HEK293 (cell line): ENCODE results near the gene ARCN1.

Experiments used
- CTCF ChIA-PET: fragments of 350-600 bp; formaldehyde crosslinking; extraction: SDS; loops from one replicate; lab custom pipeline; 2021; ENCODE audit warnings: antibody characterized with exemption; lab: Yijun Ruan, JAX
- POLR2A ChIA-PET: fragments of 300-600 bp; formaldehyde crosslinking; extraction: SDS; loops from one replicate; lab custom pipeline; 2020; ENCODE audit warnings: antibody characterized with exemption, inconsistent platforms; lab: Yijun Ruan, JAX
- H3K27ac ChIP-seq: fragments of 200-500 bp; sonication (Bioruptor generic); 2 replicates; pipeline ENCODE4 v1.5.1; 2014; ENCODE audit warnings: low read depth, low read length, control low read depth, inconsistent platforms; ENCODE audit errors: extremely low read depth
- H3K36me3 ChIP-seq, 2 experiments: fragments of 200-500 bp in 1 of 2; sonication (Bioruptor generic) in 1 of 2; 1 replicate in 1 of 2; 2 replicates in 1 of 2; pipeline ENCODE4 v1.5.1; 2014 to 2017; ENCODE audit warnings: inconsistent platforms in 2 of 2, low read length in 2 of 2; ENCODE audit not compliant: control insufficient read depth in 2 of 2, insufficient read depth in 1 of 2
- H3K4me1 ChIP-seq: fragments of 200-500 bp; sonication (Bioruptor generic); 2 replicates; pipeline ENCODE4 v1.5.1; 2014; ENCODE audit warnings: mild to moderate bottlenecking, low read length, inconsistent platforms; ENCODE audit not compliant: control insufficient read depth, insufficient read depth
- H3K4me3 ChIP-seq: 2 replicates; pipeline ENCODE4 v1.5.1; 2011; ENCODE audit warnings: low read depth, mild to moderate bottlenecking, control low read depth, low read length, moderate library complexity
- H3K9me3 ChIP-seq: fragments of 200-500 bp; sonication (Bioruptor generic); 2 replicates; pipeline ENCODE4 v1.5.1; 2014; ENCODE audit warnings: low read depth, low read length, inconsistent platforms; ENCODE audit not compliant: control insufficient read depth, insufficient read depth
- EGR2 ChIP-seq: fragments of 450-650 bp; formaldehyde crosslinking; IDR thresholded peaks from 2 replicates; pipeline ENCODE4 v1.5.1; 2016; ENCODE audit warnings: low read depth, missing biosample characterization, missing genetic modification characterization
- MEIS1 ChIP-seq: sonication (generic); formaldehyde crosslinking; IDR thresholded peaks from 2 replicates; pipeline ENCODE4 v1.8.1; 2022; ENCODE audit warnings: missing genetic modification reagents, mild to moderate bottlenecking, borderline replicate concordance
- PRDM4 ChIP-seq: fragments of 450-650 bp; formaldehyde crosslinking; IDR thresholded peaks from 2 replicates; pipeline ENCODE4 v1.5.1; 2017; ENCODE audit warnings: missing biosample characterization, missing genetic modification characterization
- TCF7L2 ChIP-seq: IDR thresholded peaks from 2 replicates; pipeline ENCODE4 v1.6.1; 2011; ENCODE audit warnings: low read depth, mild to moderate bottlenecking, inconsistent platforms, low read length, moderate library complexity, borderline replicate concordance
- TSHZ1 ChIP-seq: fragments of 450-650 bp; formaldehyde crosslinking; IDR thresholded peaks from 2 replicates; pipeline ENCODE4 v1.5.1; 2016; ENCODE audit warnings: missing biosample characterization, missing genetic modification characterization, borderline replicate concordance
- ZBTB26 ChIP-seq: fragments of 450-650 bp; formaldehyde crosslinking; optimal IDR thresholded peaks from 2 replicates; pipeline ENCODE3; 2016; ENCODE audit warnings: missing biosample characterization, mild to moderate bottlenecking, missing genetic modification characterization
- ZBTB49 ChIP-seq: fragments of 450-650 bp; formaldehyde crosslinking; IDR thresholded peaks from 2 replicates; pipeline ENCODE4 v1.5.1; 2016; ENCODE audit warnings: missing biosample characterization, missing genetic modification characterization, low read depth
- ZBTB8A ChIP-seq: fragments of 450-650 bp; formaldehyde crosslinking; IDR thresholded peaks from 2 replicates; pipeline ENCODE4 v1.5.1; 2016; ENCODE audit warnings: missing biosample characterization, missing genetic modification characterization
- ZNF132 ChIP-seq: fragments of 450-650 bp; formaldehyde crosslinking; IDR thresholded peaks from 2 replicates; pipeline ENCODE4 v1.5.1; 2017; ENCODE audit warnings: missing biosample characterization, missing genetic modification characterization, borderline replicate concordance
- ZNF146 ChIP-seq: fragments of 450-650 bp; formaldehyde crosslinking; IDR thresholded peaks from 2 replicates; pipeline ENCODE4 v1.5.1; 2016; ENCODE audit warnings: missing biosample characterization, missing genetic modification characterization
- ZNF184 ChIP-seq: fragments of 450-650 bp; IDR thresholded peaks from 2 replicates; pipeline ENCODE4 v1.5.1; 2018; ENCODE audit warnings: missing biosample characterization, mild to moderate bottlenecking, missing genetic modification characterization
- ZNF223 ChIP-seq: fragments of 450-650 bp; formaldehyde crosslinking; IDR thresholded peaks from 2 replicates; pipeline ENCODE4 v1.5.1; 2016; ENCODE audit warnings: missing biosample characterization, missing genetic modification characterization
- ZNF280D ChIP-seq: fragments of 450-650 bp; formaldehyde crosslinking; IDR thresholded peaks from 2 replicates; pipeline ENCODE4 v1.5.1; 2016; ENCODE audit warnings: missing biosample characterization, missing genetic modification characterization
- ZNF311 ChIP-seq: fragments of 450-650 bp; formaldehyde crosslinking; IDR thresholded peaks from 2 replicates; pipeline ENCODE4 v1.5.1; 2017; ENCODE audit warnings: missing biosample characterization, missing genetic modification characterization, borderline replicate concordance
- ZNF404 ChIP-seq: fragments of 450-650 bp; formaldehyde crosslinking; IDR thresholded peaks from 2 replicates; pipeline ENCODE4 v1.5.1; 2017; ENCODE audit warnings: missing biosample characterization, missing genetic modification characterization
- ZNF473 ChIP-seq: fragments of 450-650 bp; formaldehyde crosslinking; IDR thresholded peaks from 2 replicates; pipeline ENCODE4 v1.5.1; 2017; ENCODE audit warnings: missing biosample characterization, missing genetic modification characterization
- ZNF549 ChIP-seq: fragments of 450-650 bp; IDR thresholded peaks from 2 replicates; pipeline ENCODE4 v1.5.1; 2018; ENCODE audit warnings: missing biosample characterization, missing genetic modification characterization, mild to moderate bottlenecking, inconsistent platforms, moderate library complexity
- ZNF555 ChIP-seq: fragments of 450-650 bp; formaldehyde crosslinking; conservative IDR thresholded peaks from 2 replicates; pipeline ENCODE4 v1.5.1; 2017; ENCODE audit warnings: missing biosample characterization, mild to moderate bottlenecking, missing genetic modification characterization, inconsistent platforms
- ZNF558 ChIP-seq: fragments of 450-650 bp; formaldehyde crosslinking; IDR thresholded peaks from 2 replicates; pipeline ENCODE4 v1.5.1; 2016; ENCODE audit warnings: missing biosample characterization, missing genetic modification characterization
- ZNF664 ChIP-seq: fragments of 450-650 bp; formaldehyde crosslinking; IDR thresholded peaks from 2 replicates; pipeline ENCODE4 v1.5.1; 2016; ENCODE audit warnings: missing biosample characterization, missing genetic modification characterization
- ZNF830 ChIP-seq: fragments of 450-650 bp; IDR thresholded peaks from 2 replicates; pipeline ENCODE4 v1.5.0; 2018; ENCODE audit warnings: missing biosample characterization, missing genetic modification characterization, low read depth, mild to moderate bottlenecking, moderate library complexity

The ARCN1 gene

GRCh38 chr11:118597556-118597955 lies 25.3 kb downstream of the ARCN1 start:
- Histone ChIP-seq H3K4me1 (no peaks in the 10 kb centered on the region), H3K27ac (no peak overlapping the region), H3K4me3 (no peak overlapping the region), H3K36me3 (peaks cover 42 to 94% of the 10 kb centered on the region in 2 experiments), H3K9me3 (no peaks in the 10 kb centered on the region)
- ChIA-PET CTCF (interaction anchor here (0.6 to 1.1 kb wide), 5 partner anchors 8 to 359 kb away, joined by 3 to 6 read pairs (median 3); partner anchors contain the start of gene UPK2), POLR2A (no interaction called here)
- TF ChIP-seq ZNF404: no peak
- TF ChIP-seq ZNF146: no peak
- TF ChIP-seq ZNF184: no peak
- no peak for TF ChIP-seq ZNF555 (tag by site-specific recombination)
- no peak for TF ChIP-seq ZBTB26 (tag by site-specific recombination)
- TF ChIP-seq PRDM4 (tag by site-specific recombination): no peak
- TF ChIP-seq ZBTB8A (tag by site-specific recombination): no peak
- TF ChIP-seq EGR2: no peak
- TF ChIP-seq ZNF280D (tag by site-specific recombination): no peak
- no peak for TF ChIP-seq TCF7L2
- no peak for TF ChIP-seq ZNF558 (tag by site-specific recombination)

- Histone ChIP-seq H3K36me3 (peaks cover 15 to 51% of the 10 kb centered on the region in 2 experiments), H3K4me1 (no peaks in the 10 kb centered on the region), H3K27ac (no peak overlapping the region), H3K9me3 (no peaks in the 10 kb centered on the region), H3K4me3 (no peak overlapping the region)
- ChIA-PET CTCF (interaction anchor here (0.7 to 0.9 kb wide), 2 partner anchors 31 to 379 kb away, joined by 4 to 5 read pairs; no protein-coding TSS in a partner anchor), POLR2A (no interaction called here)
- TF ChIP-seq ZNF223 (tag by site-specific recombination) (no peak), MEIS1 (CRISPR knock-in tag) (no peak), ZNF473 (tag by site-specific recombination) (no peak), ZBTB49 (tag by site-specific recombination) (no peak), ZNF830 (no peak), ZNF549 (no peak), ZNF311 (tag by site-specific recombination) (no peak), ZNF664 (tag by site-specific recombination) (no peak), ZNF132 (no peak), TSHZ1 (tag by site-specific recombination) (no peak)
Observed at GRCh38 chr11:118602331-118602730, 30.1 kb downstream of the ARCN1 start.
